Hematopoietic multipotent progenitor cell treated with erythropoietin and hydrocortisone succinate and interleukin-3 and kit ligand, for 8 days (in vitro differentiated cells): Measurements from ENCODE around the gene SLC9B1.
A peak's percentile ranks its signal among the peaks of the same experiment; 100 is the strongest.

Source experiments
- DNase-seq: peaks from one replicate; pipeline ENCODE4 v3.0.0-alpha.2; 2015

Gene SLC9B1, protein sequence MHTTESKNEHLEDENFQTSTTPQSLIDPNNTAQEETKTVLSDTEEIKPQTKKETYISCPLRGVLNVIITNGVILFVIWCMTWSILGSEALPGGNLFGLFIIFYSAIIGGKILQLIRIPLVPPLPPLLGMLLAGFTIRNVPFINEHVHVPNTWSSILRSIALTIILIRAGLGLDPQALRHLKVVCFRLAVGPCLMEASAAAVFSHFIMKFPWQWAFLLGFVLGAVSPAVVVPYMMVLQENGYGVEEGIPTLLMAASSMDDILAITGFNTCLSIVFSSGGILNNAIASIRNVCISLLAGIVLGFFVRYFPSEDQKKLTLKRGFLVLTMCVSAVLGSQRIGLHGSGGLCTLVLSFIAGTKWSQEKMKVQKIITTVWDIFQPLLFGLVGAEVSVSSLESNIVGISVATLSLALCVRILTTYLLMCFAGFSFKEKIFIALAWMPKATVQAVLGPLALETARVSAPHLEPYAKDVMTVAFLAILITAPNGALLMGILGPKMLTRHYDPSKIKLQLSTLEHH

DNA sequence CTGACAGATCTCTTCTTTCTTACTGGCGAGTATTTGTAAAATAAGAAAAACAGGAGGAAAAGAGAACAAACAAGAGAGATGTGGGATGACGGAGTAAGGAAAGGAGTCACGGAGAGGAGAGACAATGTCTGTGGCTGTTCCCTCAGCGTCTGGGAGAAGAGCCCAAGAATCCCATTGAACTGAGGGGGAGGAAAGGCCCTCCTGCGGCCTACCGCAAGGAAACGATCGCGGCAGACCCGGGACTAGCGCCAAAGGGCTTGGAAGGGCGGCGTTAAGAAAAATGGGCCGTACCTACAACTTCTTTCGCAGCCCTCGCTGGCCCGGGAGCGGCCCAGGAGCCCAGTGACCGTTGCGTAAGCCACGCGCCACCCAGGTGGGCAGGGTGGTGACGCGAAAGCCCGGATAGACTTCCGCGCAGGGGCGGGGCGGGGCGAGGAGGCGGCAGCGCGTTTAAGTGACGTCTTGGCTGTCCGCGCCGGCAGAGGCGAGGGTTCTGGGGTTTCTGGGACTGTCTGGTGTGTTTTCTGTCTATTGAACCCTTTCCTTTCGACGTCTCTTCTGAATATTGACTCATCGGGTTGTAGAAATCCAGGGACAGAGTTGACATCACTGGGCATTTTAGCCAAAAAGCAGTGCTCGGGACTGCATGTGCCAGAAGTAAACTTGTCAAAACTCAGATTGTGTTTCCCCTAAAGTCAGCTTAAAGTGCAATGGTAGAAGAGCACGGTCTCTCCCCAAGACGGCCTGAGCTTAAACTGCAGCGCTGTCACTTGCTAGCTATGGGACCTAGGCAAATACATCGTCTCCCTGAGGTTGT lies at the start of gene SLC9B1:
Gene SLC9B1 (minus strand): TSS at position 398 of the 817 bp plus-strand sequence. CDS start 27,994 bp downstream, outside the sequence.
- peak; percentile 96 for DNase-seq

DNA sequence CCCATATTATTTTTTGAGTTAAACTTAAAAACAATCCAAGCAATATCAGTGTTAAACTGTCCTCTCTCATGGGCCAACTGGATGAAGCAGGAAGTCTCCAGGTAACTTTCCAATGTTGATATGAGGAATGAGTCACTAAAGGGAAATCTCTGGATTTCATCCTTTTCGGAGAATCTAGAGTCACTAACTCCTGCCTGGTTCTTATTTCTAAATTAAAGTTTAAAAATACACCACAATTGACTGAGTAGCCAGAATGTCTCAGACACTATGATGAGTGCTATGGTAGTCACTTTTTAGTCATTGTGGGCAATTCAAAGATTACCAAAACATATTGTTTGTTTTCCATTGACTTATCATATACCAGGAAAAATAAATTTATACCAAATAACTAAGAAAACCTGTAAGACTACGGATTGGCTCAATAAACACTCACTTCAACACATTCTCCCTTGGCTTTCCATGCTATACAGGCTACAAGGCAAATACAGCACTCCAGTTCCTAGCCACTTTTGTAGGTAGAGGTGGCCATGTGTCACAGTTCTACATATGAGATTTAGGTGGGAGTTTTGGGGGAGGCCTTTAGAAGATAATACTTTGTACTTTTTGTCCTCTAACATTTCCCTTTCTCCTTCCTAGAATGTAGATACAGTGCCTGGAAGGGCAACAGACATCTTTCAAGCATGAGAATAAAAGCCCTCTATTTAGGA lies 48.5 kb upstream of the SLC9B1 start:
- no peak for DNase-seq

DNA sequence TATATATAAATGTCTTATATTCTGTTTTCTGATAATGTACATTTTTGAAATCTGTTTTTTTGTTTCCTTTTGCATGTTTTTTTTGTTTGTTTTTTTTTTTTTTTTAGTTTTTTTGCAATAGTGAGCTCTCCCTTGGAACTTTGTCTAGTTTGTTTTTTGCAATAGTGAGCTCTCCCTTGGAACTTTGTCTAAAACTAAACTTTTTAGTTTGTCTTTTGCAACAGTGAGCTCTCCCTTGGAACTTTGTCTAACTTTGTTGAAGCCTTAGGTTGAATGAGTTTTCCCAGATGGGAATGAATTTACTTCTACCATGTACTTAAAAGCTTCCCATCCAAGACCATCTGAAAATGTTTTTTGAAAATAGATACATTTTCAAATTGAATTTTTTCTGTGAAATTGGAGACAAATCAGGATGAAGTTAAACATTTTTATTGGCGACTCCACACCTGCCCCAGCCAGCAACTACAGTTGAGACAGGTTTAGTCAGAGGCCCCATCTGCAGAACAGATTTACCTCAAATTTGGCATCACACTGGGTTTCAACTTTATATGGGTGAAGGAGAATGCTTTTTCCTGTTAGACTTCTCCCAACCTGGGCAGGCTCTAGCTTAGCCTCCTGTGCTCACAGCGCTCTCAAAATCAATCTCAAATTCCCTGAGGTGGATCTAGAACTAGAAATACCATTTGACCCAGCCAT lies 41.1 kb upstream of the SLC9B1 start:
- DNase-seq = no peak

DNA sequence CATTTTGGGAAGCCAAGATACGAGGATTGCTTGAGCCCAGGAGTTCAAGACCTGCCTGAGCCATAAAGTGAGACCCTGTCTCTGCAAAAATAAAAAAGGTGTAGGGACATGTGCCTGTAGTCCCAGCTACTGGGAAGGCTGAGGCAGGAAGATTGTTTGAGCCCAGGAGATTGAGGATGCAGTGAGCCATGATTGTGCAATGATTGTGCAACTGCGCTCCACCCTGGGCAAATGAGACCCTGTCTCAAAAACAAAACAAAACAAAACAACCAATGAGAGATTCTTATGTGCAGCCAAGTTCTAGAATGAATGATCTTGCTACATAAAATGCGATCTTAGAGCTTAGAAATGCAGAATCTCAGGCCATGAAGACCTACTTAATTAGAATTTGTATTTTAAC lies 34.5 kb upstream of the SLC9B1 start:
- no peak for DNase-seq

DNA sequence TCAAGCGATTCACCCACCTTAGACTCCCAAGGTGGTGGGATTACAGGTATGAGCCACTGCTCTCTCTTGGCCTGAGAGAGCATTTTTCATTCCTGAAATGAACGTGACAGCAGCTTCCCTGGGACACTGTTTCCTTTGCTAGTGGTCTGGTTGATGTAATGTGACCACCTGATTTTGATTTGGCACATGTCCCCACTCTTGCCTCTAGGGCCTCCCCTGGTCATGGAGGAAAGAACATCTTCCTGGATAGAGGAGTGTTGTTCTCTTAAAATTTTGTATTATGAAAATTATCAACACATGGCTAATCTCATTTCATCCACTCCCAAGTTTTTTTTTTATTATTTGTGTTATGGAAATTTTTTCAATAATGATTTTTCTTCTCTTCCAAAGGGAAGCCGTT lies 33.3 kb upstream of the SLC9B1 start:
- DNase-seq = no peak

DNA sequence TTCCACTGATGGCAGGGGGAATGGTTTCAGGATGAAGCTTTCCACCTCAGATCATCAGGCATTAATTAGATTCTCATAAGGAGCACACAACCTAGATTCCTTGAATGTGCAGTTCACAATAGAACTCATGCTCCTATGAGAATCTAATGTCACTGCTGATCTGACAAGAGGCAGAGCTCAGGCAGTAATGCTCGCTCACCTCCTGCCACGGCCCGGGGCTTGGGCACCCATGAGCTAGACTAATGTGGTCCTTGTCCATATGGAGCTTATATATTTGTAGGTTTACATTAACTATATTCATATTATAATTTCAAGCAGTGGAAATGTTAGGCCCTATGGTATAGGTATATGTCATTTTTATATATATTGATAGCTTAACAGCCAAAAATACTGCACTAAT lies 32.6 kb upstream of the SLC9B1 start:
- DNase-seq = no peak

DNA sequence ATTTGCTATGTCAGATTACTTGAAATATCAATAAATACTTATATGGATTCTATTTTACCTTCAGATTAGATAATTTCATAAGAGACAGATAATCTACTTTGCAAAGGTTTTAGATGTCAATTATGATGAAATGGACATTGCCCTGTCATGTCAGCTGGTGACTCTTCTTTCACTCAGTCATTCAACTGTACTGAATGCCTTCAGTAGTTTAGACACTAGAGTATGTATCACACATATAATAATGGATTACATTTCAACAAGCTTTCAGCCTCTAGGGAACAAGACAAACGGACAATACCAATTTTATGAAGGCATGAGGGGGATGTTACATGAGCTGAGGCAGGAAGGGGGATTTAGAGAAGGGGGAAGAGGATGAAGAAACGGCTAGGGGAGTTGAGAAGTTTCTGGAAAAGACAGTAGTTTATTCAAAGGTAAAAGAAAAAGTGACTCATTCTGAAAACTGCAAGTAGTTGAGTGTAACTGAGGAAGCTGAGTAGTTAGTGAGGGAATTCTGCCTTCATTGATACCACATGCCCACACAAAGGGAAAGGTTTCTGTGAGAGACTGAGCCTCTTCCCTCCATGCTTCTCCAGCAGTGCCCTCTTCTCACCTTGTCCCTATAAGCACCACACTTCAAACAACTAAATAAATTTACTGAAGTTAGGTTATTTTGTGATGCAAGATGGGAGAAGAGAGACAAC lies 31.4 kb upstream of the SLC9B1 start:
- DNase-seq = no peak

DNA sequence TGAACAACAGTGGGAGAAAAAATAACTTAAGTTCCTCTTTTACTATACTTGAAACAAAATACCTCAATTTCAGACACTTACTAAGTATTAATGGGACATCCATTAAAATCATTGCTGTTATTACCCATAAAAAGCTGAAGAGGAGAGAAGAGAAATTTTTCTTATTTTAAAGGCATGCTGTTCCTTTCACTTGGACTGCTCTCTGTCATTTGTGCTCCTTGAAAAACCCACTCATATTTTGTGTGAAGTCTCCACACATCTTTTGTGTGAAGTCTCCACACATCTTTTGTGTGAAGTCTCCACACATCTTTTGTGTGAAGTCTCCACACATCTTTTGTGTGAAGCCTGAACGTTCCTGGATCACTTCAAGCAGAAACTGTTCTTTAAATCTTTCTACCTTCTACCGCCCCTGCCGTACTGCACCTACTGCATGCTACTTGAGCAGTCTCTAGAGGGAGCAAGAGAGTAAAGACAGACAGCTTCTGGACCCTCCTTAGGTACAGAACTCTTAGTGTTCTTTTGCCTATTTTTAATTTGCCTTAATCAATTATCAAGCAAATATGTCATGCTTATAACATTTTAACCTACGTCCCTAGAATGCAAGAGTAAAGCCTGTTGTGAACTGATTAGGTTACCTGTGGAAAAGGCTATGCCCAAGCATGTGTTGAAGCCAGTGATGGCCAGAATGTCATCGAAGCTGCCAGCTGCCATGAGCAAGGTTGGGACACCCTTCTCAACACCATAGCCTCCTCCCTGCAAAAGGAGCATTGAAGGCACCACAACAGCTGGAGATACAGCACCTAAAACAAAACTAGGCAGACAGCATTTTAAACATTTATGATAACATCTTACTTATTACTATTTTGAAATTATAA lies 27.1 kb upstream of the SLC9B1 start:
- peak; percentile 74 for DNase-seq

DNA sequence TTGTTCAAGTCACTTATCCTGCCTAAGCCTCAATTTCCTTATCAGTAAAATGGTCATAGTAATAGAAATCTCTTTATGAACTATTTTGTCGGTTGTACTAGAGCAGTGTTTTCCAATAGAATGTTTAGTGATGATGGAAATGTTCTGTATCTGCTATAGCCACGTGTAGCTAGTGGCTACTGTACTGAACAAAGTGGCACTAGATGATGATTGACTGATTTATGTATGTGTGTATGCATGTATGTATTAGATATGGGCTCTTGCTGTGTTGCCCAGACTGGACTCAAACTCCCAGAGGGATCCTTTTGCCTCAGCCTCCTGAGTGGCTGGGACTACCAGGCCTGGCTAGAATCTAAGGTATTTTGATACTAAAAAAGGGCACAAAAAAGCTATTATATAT lies 24.7 kb upstream of the SLC9B1 start:
- no peak for DNase-seq

DNA sequence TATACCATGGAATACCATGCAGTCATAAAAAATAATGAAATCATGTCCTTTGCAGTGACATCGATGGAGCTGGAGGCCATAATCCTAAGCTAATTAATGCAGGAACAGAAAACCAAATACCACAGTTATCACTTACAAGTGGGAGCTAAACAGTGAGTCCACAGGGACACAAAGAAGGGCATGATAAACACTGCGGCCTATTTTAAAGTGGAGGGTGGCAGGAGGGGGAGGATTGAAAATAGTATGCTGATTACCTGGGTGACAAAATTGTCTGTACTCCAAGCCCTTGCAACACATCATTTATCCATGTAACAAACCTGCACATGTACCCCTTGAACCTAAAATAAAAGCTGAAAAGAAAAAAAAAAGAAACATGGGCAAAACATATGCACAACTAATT lies 16.7 kb upstream of the SLC9B1 start:
- no peak for DNase-seq

DNA sequence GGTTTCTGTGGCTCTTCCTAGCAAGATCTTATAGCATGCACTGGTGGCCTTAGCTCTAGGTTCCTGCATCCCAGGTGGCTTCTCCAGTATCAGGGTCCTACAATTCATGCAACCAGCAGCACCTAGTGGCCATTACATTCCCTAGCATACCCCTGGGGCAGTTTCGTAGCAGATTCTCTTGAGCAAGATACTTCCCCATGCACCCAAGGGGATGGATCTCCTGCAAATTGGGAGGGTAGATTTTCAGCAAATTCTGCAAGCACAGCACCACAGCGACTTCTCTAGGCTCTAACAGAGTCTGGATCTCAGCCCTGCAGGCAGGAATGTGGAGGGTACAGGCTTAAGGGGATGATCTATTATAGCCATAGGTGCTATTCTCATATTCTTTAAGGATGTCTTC lies 13.1 kb upstream of the SLC9B1 start:
- peak; percentile 78 for DNase-seq

DNA sequence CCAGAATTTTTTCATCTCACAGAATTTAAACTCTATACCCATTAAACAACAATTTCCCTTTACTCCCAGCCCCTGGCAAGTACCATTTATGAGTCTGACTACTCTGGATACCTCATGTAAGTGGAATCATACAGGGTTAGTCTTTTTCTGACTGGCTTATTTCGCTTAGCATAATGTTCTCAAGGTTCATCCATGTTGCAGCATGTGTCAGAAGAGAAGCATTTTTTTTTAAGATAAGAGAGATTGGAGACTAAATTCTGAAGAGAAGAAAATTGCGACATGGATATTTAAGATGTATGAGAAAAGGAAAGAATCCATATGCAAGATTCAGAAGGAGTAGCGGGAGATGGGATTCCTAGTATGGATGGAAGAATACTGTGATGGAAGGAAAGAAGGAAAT lies 11.3 kb upstream of the SLC9B1 start:
- no peak for DNase-seq

DNA sequence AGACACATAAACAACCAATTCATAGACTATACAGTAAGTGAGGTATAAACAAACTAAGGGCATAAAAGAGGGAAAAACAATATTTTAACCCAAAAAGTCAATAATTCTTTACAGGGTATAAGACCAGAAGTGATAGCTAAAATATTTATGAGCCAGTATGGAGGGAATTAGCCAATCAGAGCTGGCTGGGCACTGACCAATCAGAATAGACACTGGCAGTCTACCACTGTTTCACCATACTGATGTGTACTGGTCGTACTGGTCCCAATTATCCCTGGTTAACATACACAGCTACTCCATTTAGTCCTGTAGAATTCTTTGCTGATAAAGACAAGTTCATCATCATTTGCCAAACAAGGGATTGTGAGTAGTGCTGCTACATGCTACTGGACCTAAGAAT lies 9.8 kb upstream of the SLC9B1 start:
- DNase-seq = no peak

DNA sequence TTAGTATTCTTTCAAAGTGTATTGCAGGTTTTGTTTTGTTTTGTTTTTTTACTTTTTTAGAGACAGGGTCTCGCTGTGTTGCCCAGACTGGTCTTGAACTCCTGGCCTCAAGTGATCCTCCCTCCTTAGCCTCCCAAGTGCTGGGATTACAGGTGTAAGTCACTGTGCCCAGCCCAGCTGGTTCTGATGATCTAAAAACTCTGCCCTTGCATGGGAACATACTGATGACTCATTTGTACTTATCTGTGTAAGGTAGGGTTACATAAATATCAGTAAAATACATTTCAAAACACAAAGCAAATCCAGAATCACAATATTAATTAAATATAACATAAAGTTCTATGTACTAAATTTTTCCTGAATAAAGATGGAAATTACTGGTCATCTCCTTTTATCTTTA lies 7.4 kb upstream of the SLC9B1 start:
- no peak for DNase-seq

DNA sequence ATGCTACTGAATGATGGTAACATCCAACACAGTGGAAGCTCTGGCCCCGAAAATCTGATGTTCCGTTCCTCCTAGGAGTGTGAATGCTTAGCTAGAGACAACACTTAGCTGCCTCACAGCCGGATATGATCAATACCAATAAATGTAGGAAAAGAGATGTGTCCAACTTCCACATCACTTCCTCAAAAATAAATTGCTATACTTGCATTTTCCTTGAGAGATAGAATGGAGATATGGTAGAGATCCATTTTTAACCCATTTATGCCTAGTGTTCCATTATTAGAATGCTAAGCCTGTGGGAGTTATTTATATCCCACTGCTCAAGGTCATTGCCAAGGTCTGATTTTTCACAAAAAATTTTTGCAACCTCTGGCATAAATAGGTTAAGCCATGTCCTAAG lies 5.5 kb upstream of the SLC9B1 start:
- no peak for DNase-seq

DNA sequence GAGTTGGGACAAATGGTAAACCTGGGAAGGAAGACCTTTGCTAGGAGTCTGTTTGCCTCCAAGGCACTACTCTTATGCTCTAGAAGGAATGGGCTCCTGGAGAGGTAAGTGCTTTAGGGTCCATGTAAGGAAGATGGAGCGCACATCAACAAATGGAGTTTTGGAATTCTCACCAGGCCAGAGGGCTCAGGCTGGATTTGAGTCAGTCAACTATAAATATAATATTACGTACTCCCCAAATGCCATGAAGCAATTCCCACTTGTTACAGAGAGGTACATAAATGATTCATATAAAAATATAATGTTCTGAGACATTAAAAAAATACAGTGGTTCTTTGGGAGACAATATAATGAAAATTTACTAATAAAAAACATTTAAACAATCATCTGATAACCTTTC lies 1.6 kb upstream of the SLC9B1 start:
- DNase-seq = no peak

DNA sequence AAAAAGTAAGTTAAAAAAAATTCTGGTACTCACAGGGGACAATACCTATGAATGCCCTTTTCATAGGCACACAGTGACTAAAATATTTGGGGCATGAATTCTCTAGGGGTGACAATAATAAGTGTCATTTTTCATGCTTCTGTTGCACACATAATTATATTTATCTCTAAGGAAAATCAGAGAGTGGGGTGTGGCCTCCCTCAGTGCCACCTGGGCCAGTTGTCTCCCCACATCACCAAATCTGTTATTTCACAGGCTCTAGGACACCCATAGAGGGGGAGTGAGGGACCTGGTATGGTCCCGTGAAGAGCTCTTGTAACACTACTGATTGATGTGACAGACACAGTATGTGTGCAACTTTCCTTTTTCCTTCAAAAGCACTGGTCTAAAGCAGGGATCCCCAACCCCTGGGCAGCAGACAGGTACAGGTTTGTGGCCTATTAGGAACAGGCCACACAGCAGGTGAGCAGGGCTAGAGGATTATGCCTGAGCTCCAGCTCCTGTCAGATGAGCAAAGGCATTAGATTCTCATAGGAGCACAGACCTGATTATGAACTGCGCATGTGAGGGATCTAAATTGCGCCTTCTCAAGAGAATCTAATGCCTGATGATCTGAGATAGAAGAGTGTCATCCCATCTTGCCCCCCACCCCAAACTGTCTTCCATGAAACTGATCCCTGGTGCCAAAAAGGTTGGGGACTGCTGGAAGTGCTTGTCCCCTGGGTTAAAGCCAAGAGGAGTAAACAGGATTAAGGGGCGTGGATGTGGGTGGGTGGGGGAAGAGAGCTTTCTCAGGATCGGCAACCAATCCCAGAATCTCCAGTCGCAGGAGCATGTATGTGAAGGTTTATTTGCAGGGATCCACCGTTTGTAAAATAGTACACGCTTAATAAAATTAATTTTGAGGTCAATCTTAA lies 856 bp downstream of the SLC9B1 start:
- peak; percentile 38 for DNase-seq

DNA sequence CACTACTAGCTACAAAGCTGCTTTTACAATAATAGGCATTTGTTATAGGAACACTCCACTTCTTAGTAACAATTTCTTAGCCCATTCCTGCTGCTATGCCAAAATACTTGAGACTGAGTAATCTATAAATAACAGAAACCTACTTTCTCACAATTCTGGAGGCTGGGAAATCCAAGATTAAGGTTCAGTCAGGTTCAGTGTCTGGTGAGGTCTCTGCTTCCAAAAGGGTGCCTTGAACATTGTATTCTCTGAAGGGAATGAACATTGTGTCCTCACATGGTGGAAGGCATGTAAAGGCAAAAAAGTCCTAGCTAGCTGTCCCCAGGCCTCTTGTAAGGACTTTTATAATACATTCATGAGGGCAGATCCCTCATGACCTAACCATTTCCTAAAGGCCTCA lies 7.0 kb downstream of the SLC9B1 start:
- peak; percentile 77 for DNase-seq

DNA sequence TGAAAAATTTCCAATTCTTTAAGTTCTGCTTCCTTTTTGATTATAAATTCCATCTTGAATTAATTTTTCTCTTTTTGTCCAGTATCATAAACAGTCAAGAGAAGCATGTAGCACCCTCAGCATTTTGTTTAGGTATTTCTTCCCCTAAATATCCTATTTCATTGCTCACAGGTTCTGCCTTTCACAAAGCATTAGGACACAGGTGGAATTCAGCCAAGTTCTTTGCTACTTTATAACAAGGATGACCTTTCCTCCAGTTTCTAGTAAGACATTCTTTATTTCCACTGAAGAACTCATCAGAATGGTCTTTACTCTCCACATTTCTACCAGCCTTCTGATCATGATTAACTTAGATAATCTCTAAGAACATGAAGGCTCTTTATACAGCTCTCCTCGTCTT lies 7.4 kb downstream of the SLC9B1 start:
- peak; percentile 89 for DNase-seq
